GM12878 (cell line): Measurements from ENCODE around the gene PELI1. TPM values are rescaled to one million over a fixed set of nuclear protein-coding genes. Genes with fewer than 3 reads are reported as not detected.

Experiments
- E2F8 ChIP-seq: fragments of 450-650 bp; IDR thresholded peaks from 2 replicates; pipeline ENCODE4 v1.6.1; 2018; ENCODE audit warnings: mild to moderate bottlenecking, low read depth, moderate library complexity; ENCODE audit not compliant: partially characterized antibody
- EED ChIP-seq: sonication (generic); IDR thresholded peaks from 2 replicates; pipeline ENCODE4 v1.6.1; 2016; ENCODE audit warnings: antibody characterized with exemption, low read depth
- FOXM1 ChIP-seq: IDR thresholded peaks from 2 replicates; pipeline ENCODE4 v1.6.1; 2012; ENCODE audit warnings: low read depth, mild to moderate bottlenecking, inconsistent platforms, low read length, moderate library complexity
- MTA3 ChIP-seq: IDR thresholded peaks from 2 replicates; pipeline ENCODE4 v1.6.1; 2012; ENCODE audit warnings: low read length, inconsistent platforms, borderline replicate concordance
- NFIC ChIP-seq: IDR thresholded peaks from 2 replicates; pipeline ENCODE4 v1.6.1; 2012; ENCODE audit warnings: low read depth, mild to moderate bottlenecking, inconsistent platforms, low read length, moderate library complexity
- NFXL1 ChIP-seq: fragments of 450-650 bp; IDR thresholded peaks from 2 replicates; pipeline ENCODE4 v1.6.1; 2017; ENCODE audit warnings: antibody characterized with exemption, mild to moderate bottlenecking, borderline replicate concordance
- NKRF ChIP-seq: fragments of 450-650 bp; conservative IDR thresholded peaks from 2 replicates; pipeline ENCODE4 v1.6.1; 2017; ENCODE audit warnings: mild to moderate bottlenecking, moderate library complexity
- SMARCA5 ChIP-seq: fragments of 450-650 bp; IDR thresholded peaks from 2 replicates; pipeline ENCODE4 v1.6.1; 2017; ENCODE audit warnings: mild to moderate bottlenecking
- SREBF2 ChIP-seq: IDR thresholded peaks from 2 replicates; pipeline ENCODE4 v1.6.1; 2012; ENCODE audit warnings: mild to moderate bottlenecking, low read length
- SUPT20H ChIP-seq: IDR thresholded peaks from 2 replicates; pipeline ENCODE4 v1.6.1; 2011; ENCODE audit warnings: low read depth, mild to moderate bottlenecking, low read length, moderate library complexity, borderline replicate concordance; ENCODE audit not compliant: control insufficient read depth
- polyA plus RNA-seq, 11 experiments: library from polyadenylated mRNA; depleted of rRNA in 4 of 11; unstranded in 6 of 11; stranded (reverse) in 5 of 11; fragments of >200 nt; fragmentation: Nextera tagmentation in 4 of 11; fragmentation: Illumina TruSeq in 1 of 11; extraction: Ambion mirVana in 4 of 11; extraction: Trizol in 1 of 11; gene quantifications; 1 replicate in 1 of 11; 2 replicates in 10 of 11; pipeline versions ENCODE4 v1.2.1 to v1.2.3, GENCODE V29; 2011 to 2016; ENCODE audit warnings: inconsistent platforms in 2 of 11, missing spikeins in 2 of 11, low read depth in 1 of 11
- total RNA-seq, 4 experiments: library from RNA; depleted of rRNA in 3 of 4; stranded (reverse); fragments of >200 nt in 3 of 4; fragmentation: Illumina TruSeq in 1 of 4; extraction: Trizol in 1 of 4; gene quantifications; 2 replicates each; pipeline versions ENCODE4 v1.2.1 to v1.2.3, GENCODE V29; 2013 to 2021

PELI1 gene
- total and polyA plus RNA-seq, 10 of the 15 experiments (the other 5 are each of a cell fraction or from before 2014, with no cell fraction given) = 12.1 to 92.0 (median 39.8) TPM

GRCh38 chr2:64054161-64054915, 89.9 kb downstream of the PELI1 start (continued):
- TF ChIP-seq SREBF2 (no peak), EED (0 out of 2 replicates have a peak, but pooled peaks have one; percentile 34), SMARCA5 (no peak), SUPT20H (no peak), FOXM1 (peak; percentile 2; the same call in 1 of the 2 replicates), NFXL1 (no peak), MTA3 (no peak), NKRF (no peak), E2F8 (no peak), NFIC (no peak)
